Ovary (tissue), 3 donors: ENCODE measurements around the gene FARS2.

Experiments
- EP300 ChIP-seq: sonication (generic); formaldehyde crosslinking; IDR thresholded peaks from one replicate; pipeline ENCODE4 v1.6.1; 2017; ENCODE audit warnings: antibody characterized with exemption
- POLR2A ChIP-seq: fragments of 450-650 bp; IDR thresholded peaks from one replicate; pipeline ENCODE4 v1.6.1; 2017; ENCODE audit warnings: antibody characterized with exemption, mild to moderate bottlenecking, moderate library complexity
- TF ChIP-seq, protein P1 (sequence below), 3 donors: fragments of 450-650 bp in 2 of 3; fragments of 200-600 bp in 1 of 3; IDR thresholded peaks; one replicate each; pipeline versions ENCODE4 v1.5.1 to v1.8.0; 2016 to 2022; ENCODE audit warnings: antibody characterized with exemption in 3 of 3, mild to moderate bottlenecking in 1 of 3
- donor health status: DM: no; HTN: no; CAD: no.

DNA sequence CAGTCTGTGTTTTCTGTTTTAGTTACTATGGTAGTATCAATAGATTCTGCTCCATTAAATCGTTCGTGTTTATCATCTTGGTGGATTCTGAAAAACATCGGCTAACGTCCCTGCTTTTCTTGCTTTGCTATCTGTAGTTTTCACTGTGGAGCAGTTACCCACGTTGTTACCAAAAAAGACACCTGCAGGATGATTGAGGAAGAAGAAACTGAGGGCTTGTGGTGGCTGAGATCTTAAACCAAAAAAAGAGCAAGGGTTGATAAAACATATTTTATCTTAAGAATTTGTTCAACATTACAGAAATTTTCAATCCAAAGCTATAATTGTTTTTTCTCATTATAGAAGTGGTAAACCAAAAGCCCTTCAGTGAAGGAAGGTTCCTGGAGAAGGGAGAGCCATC is 166.3 kb downstream of the FARS2 start:
- TF ChIP-seq, protein P1, sequence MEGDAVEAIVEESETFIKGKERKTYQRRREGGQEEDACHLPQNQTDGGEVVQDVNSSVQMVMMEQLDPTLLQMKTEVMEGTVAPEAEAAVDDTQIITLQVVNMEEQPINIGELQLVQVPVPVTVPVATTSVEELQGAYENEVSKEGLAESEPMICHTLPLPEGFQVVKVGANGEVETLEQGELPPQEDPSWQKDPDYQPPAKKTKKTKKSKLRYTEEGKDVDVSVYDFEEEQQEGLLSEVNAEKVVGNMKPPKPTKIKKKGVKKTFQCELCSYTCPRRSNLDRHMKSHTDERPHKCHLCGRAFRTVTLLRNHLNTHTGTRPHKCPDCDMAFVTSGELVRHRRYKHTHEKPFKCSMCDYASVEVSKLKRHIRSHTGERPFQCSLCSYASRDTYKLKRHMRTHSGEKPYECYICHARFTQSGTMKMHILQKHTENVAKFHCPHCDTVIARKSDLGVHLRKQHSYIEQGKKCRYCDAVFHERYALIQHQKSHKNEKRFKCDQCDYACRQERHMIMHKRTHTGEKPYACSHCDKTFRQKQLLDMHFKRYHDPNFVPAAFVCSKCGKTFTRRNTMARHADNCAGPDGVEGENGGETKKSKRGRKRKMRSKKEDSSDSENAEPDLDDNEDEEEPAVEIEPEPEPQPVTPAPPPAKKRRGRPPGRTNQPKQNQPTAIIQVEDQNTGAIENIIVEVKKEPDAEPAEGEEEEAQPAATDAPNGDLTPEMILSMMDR (IDR thresholded peaks at IDR 0.05), result no peak
- TF ChIP-seq POLR2A (no peak), EP300 (no peak)
